CD14-positive monocyte (primary cell): ENCODE data around the gene FAM168A. TPM values are rescaled to one million over a fixed set of nuclear protein-coding genes. Genes with fewer than 3 reads are reported as not detected.

Source experiments
- DNase-seq, 3 donors: peaks; one replicate each; pipeline ENCODE4 v3.0.0-alpha.2; 2011 to 2022
- H2AFZ ChIP-seq: 2 replicates; pipeline ENCODE4 v1.6.0; 2012; ENCODE audit warnings: mild to moderate bottlenecking, low read depth, low read length, inconsistent platforms; ENCODE audit not compliant: insufficient read depth, poor library complexity, severe bottlenecking
- H3K27ac ChIP-seq, 2 donors: 1 replicate in 1 of 2; 2 replicates in 1 of 2; pipeline ENCODE4 v1.5.1; 2012 to 2013; ENCODE audit warnings: low read length in 2 of 2, control low read depth in 1 of 2, inconsistent platforms in 1 of 2, low read depth in 1 of 2, mild to moderate bottlenecking in 1 of 2
- H3K27me3 ChIP-seq, 2 donors: one replicate each; pipeline versions ENCODE4 v1.6.0 to v1.6.1; 2011 to 2013; ENCODE audit warnings: low read length in 2 of 2; ENCODE audit not compliant: control insufficient read depth in 2 of 2, insufficient read depth in 2 of 2
- H3K36me3 ChIP-seq, 2 donors: replicated peaks in 1 of 2; 1 replicate in 1 of 2; 2 replicates in 1 of 2; pipeline versions ENCODE4 v1.5.1 to v1.6.1; 2012 to 2013; ENCODE audit warnings: low read length in 2 of 2, control low read depth in 1 of 2, inconsistent platforms in 1 of 2, mild to moderate bottlenecking in 1 of 2; ENCODE audit not compliant: insufficient read depth in 2 of 2, control insufficient read depth in 1 of 2
- H3K4me1 ChIP-seq, 2 donors: 1 replicate in 1 of 2; 2 replicates in 1 of 2; pipeline versions ENCODE4 v1.5.1 to v1.6.1; 2012 to 2013; ENCODE audit warnings: low read length in 2 of 2, control low read depth in 1 of 2, inconsistent platforms in 1 of 2, mild to moderate bottlenecking in 1 of 2, moderate library complexity in 1 of 2; ENCODE audit not compliant: insufficient read depth in 2 of 2, control insufficient read depth in 1 of 2
- H3K4me2 ChIP-seq: replicated peaks from 2 replicates; pipeline ENCODE3; 2012; ENCODE audit warnings: low read length, moderate library complexity, mild to moderate bottlenecking; ENCODE audit not compliant: poor library complexity, severe bottlenecking; ENCODE audit errors: extremely low read depth
- H3K4me3 ChIP-seq, 3 experiments: fragments of 200-600 bp in 1 of 3; sonication (generic) in 1 of 3; replicated peaks in 1 of 3; 1 replicate in 2 of 3; 2 replicates in 1 of 3; pipeline ENCODE4 v1.5.1; 2011 to 2013; ENCODE audit warnings: low read length in 3 of 3, mild to moderate bottlenecking in 3 of 3, control low read depth in 2 of 3, low read depth in 2 of 3, inconsistent platforms in 1 of 3, moderate library complexity in 1 of 3
- H3K79me2 ChIP-seq: 2 replicates; pipeline ENCODE4 v1.6.0; 2012; ENCODE audit warnings: mild to moderate bottlenecking, control low read depth, inconsistent platforms, low read length, moderate library complexity; ENCODE audit not compliant: insufficient read depth
- H3K9ac ChIP-seq: 2 replicates; pipeline ENCODE4 v1.6.0; 2017; ENCODE audit warnings: low read length, mild to moderate bottlenecking; ENCODE audit not compliant: insufficient read depth, poor library complexity, severe bottlenecking
- H3K9me3 ChIP-seq, 2 donors: replicated peaks in 1 of 2; 1 replicate in 1 of 2; 2 replicates in 1 of 2; pipeline versions ENCODE4 v1.5.1 to v1.6.1; 2012 to 2013; ENCODE audit warnings: low read length in 2 of 2, control low read depth in 1 of 2; ENCODE audit not compliant: control insufficient read depth in 1 of 2, insufficient read depth in 1 of 2
- H4K20me1 ChIP-seq: 2 replicates; pipeline ENCODE4 v1.6.0; 2012; ENCODE audit warnings: mild to moderate bottlenecking, low read length, control low read depth, moderate library complexity; ENCODE audit not compliant: insufficient read depth
- H3K27ac Mint-ChIP-seq, 7 donors: one replicate each; pipeline ENCODE4 v1.8.0; 2020; ENCODE audit warnings: mild to moderate bottlenecking in 7 of 7, mixed read lengths in 7 of 7, moderate library complexity in 6 of 7, inconsistent platforms in 2 of 7
- H3K27me3 Mint-ChIP-seq, 3 donors: one replicate each; pipeline ENCODE4 v1.8.0; 2021 to 2022; ENCODE audit warnings: low read depth in 3 of 3, mild to moderate bottlenecking in 3 of 3, mixed read lengths in 3 of 3, moderate library complexity in 3 of 3, inconsistent platforms in 1 of 3
- H3K36me3 Mint-ChIP-seq, 2 donors: one replicate each; pipeline ENCODE4 v1.8.0; 2020; ENCODE audit warnings: mixed read lengths in 2 of 2, inconsistent platforms in 1 of 2, mild to moderate bottlenecking in 1 of 2
- H3K4me1 Mint-ChIP-seq: one replicate; pipeline ENCODE4 v1.8.0; 2020; ENCODE audit warnings: mild to moderate bottlenecking, mixed read lengths
- H3K4me3 Mint-ChIP-seq, 2 donors: one replicate each; pipeline ENCODE4 v1.8.0; 2020; ENCODE audit warnings: mild to moderate bottlenecking in 2 of 2, mixed read lengths in 2 of 2, moderate library complexity in 1 of 2
- H3K9me3 Mint-ChIP-seq, 7 donors: one replicate each; pipeline ENCODE4 v1.8.0; 2020 to 2022; ENCODE audit warnings: mixed read lengths in 7 of 7, mild to moderate bottlenecking in 6 of 7, moderate library complexity in 6 of 7, inconsistent platforms in 2 of 7
- WGBS: methylation state at CpG from one replicate; pipeline ENCODE4 v1.1.5; 2013; ENCODE audit warnings: missing lambda C conversion rate; ENCODE audit not compliant: insufficient coverage; 5-methylcytosine and 5-hydroxymethylcytosine counted together
- intact Hi-C, 2 donors: fragments of 100-400 bp; cut with micrococcal nuclease; formaldehyde crosslinking; loops; one replicate each; pipeline versions ENCODE4 v1.15.0 to v1.15.1; 2023
- polyA plus RNA-seq, 3 donors: library from polyadenylated mRNA; depleted of rRNA in 1 of 3; unstranded in 2 of 3; stranded (reverse) in 1 of 3; fragments of 300-500 nt in 2 of 3; fragments of >200 nt in 1 of 3; fragmentation: Illumina TruSeq in 2 of 3; gene quantifications; 1 replicate in 2 of 3; 2 replicates in 1 of 3; pipeline ENCODE4 v1.2.3, GENCODE V29; 2012 to 2021
- TF ChIP-seq, protein P1 (sequence below): fragments of 200-600 bp; IDR thresholded peaks from one replicate; pipeline ENCODE4 v1.8.0; 2022; ENCODE audit warnings: antibody characterized with exemption, mild to moderate bottlenecking

The FAM168A gene
- polyA plus RNA-seq, 3 donors, result 1.4 to 13.3 (median 2.1) TPM

DNA sequence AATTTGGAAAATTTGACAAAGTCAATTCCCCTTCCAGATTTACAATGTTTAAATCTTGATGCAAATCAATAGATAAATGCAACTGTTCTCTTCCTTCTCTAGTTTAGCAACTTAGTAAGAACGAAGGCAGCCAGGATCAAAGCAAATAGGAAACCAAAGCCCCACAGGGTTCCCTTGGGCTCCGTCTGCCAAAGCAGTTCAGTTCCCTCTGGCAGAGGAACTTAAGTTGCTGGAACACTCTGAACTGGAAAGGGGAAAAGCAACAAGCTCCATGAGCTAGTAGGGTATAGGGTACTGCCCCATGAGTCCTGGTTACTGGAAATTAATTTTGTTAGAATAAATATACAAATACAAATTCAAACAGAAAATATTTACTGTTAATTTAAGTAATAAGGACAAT, 130.4 kb downstream of the FAM168A start:
- intact Hi-C loops, result loop anchor here (5.0 to 10.0 kb wide), 2 partner anchors 127 to 130 kb away; partner anchors contain the start of gene FAM168A (in 2 of the 2)
- TF ChIP-seq, protein P1, sequence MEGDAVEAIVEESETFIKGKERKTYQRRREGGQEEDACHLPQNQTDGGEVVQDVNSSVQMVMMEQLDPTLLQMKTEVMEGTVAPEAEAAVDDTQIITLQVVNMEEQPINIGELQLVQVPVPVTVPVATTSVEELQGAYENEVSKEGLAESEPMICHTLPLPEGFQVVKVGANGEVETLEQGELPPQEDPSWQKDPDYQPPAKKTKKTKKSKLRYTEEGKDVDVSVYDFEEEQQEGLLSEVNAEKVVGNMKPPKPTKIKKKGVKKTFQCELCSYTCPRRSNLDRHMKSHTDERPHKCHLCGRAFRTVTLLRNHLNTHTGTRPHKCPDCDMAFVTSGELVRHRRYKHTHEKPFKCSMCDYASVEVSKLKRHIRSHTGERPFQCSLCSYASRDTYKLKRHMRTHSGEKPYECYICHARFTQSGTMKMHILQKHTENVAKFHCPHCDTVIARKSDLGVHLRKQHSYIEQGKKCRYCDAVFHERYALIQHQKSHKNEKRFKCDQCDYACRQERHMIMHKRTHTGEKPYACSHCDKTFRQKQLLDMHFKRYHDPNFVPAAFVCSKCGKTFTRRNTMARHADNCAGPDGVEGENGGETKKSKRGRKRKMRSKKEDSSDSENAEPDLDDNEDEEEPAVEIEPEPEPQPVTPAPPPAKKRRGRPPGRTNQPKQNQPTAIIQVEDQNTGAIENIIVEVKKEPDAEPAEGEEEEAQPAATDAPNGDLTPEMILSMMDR, result no peak
- peaks cover 40% of the 10 kb centered on the region for H3K4me1 Mint-ChIP-seq
- Histone ChIP-seq H3K36me3 (no peaks in the 10 kb centered on the region), H3K27me3 (no peaks in the 10 kb centered on the region), H4K20me1 (no peaks in the 10 kb centered on the region), H2AFZ (no peak overlapping the region), H3K4me3 (no peak overlapping the region), H3K79me2 (peaks cover 13% of the 10 kb centered on the region), H3K27ac (no peak overlapping the region), H3K4me1 (peaks cover 17 to 28% of the 10 kb centered on the region in 2 donors), H3K9ac (no peak overlapping the region), H3K9me3 (no peaks in the 10 kb centered on the region), H3K4me2 (no peak overlapping the region)
- peaks cover 4 to 22% of the 10 kb centered on the region in 2 donors for H3K36me3 Mint-ChIP-seq
- H3K4me3 Mint-ChIP-seq, result no peak overlapping the region
- peaks cover 0 to 2% (median 0%) of the 10 kb centered on the region in 7 donors for H3K9me3 Mint-ChIP-seq
- 14% methylated on average over 2 of the region's 2 CpGs for WGBS
- H3K27ac Mint-ChIP-seq, result peak overlapping the region in 3 of 7 donors; percentile 18 to 46 (median 41)
- DNase-seq, result no peak
- H3K27me3 Mint-ChIP-seq, result peaks cover 0 to 2% (median 0%) of the 10 kb centered on the region in 3 donors

DNA sequence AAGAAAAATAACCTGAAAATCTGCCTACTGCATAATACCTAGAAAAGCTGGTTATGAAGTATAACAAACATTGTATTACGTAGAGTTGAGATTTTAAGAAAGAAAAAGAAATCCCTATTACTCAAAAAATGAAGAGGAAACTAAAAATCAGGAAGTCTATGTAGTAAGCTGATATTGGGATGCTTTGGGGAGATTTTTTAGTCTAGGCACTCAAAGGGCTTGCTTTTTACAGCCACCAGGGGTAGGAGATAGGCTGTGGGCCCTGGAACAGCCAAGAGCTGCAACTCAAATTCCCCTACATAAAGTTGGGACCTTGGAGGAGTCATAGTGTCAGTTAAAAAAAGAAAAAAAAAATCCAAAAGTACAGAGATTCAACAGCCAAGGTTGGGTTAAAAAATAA, 131.3 kb downstream of the FAM168A start:
- H3K36me3 Mint-ChIP-seq, result peaks cover 4 to 25% of the 10 kb centered on the region in 2 donors
- H3K4me3 ChIP-seq, result no peak overlapping the region
- H2AFZ ChIP-seq, result no peak overlapping the region
- no peak overlapping the region for H3K4me3 Mint-ChIP-seq
- peaks cover 13% of the 10 kb centered on the region for H3K79me2 ChIP-seq
- H3K27ac Mint-ChIP-seq, result peak overlapping the region in 5 of 7 donors; percentile 58 to 91 (median 71)
- TF ChIP-seq, protein P1, result no peak
- no peaks in the 10 kb centered on the region for H3K9me3 ChIP-seq
- DNase-seq, result peak; percentile 28 to 68 (median 47)
- intact Hi-C loops, result loop anchor here (5.0 to 10.0 kb wide), 2 partner anchors 128 to 131 kb away; partner anchors contain the start of gene FAM168A (in 2 of the 2)
- H3K27me3 Mint-ChIP-seq, result peaks cover 0 to 2% (median 0%) of the 10 kb centered on the region in 3 donors
- H3K27me3 ChIP-seq, result no peaks in the 10 kb centered on the region
- peaks cover 21 to 34% of the 10 kb centered on the region in 2 donors for H3K4me1 ChIP-seq
- peaks cover 0 to 5% (median 0%) of the 10 kb centered on the region in 7 donors for H3K9me3 Mint-ChIP-seq
- no peak overlapping the region for H3K4me2 ChIP-seq
- WGBS, result no CpG with 5 or more reads among the region's 1 CpG
- no peaks in the 10 kb centered on the region for H3K36me3 ChIP-seq
- H3K9ac ChIP-seq, result no peak overlapping the region
- no peaks in the 10 kb centered on the region for H4K20me1 ChIP-seq
- H3K27ac ChIP-seq, result no peak overlapping the region
- peaks cover 47% of the 10 kb centered on the region for H3K4me1 Mint-ChIP-seq
